ACHN (cell line): Measurements from ENCODE around the gene ALK.

Experiments
- DNase-seq: peaks from one replicate; pipeline ENCODE4 v3.0.0-alpha.2; 2015
- in situ Hi-C: cut with HindIII; loops from 2 replicates; pipeline ENCODE4 v1.10.0; 2017; ENCODE audit warnings: low sequenced_read_pairs, low pct_ligation_motif_present, low pct_unique_long_range_greater_than_20kb

Gene ALK

GRCh38 chr2:29643196-29643595, 278.2 kb downstream of the ALK start:
- in situ Hi-C loops = no loop called here
- DNase-seq = no peak

DNA sequence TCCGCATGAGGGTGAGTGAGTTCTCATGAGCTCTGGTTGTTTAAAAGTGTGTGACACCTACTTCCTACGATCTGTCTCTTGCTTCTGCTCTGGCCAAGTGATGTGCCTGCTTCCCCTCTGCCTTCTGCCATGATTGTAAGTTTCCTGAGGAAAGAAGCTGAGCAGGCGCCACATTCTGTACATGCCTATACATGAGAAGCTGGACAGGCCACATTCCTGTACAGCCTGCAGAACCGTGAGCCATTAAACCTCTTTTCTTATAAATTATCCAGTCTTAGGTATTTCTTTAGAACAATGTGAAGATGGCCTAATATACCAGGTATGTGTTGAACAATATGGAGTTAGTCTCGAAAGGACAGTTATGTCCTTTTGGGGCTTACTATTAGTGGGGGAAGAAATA, 281.0 kb downstream of the ALK start:
- in situ Hi-C loops = no loop called here
- DNase-seq = no peak

GRCh38 chr2:29638641-29639040, 282.7 kb downstream of the ALK start:
- no peak for DNase-seq
- in situ Hi-C loops = no loop called here

DNA sequence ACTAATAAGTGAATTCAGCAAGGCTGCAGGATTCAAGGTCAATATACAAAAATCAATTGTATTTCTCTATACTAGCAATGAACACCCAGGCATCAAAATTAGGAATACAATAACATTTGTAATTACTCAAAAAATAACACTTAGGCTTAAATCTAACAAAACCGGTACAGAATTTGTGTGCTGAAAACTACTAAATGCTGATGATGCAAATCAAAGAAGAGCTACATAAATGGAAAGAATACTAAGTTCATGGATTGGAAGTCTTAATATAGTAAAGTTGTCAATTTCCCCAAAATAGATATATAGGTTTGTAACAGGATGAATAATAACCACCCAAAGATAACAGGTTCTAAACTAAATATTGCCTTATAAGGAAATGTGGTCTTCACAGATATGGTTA, 286.5 kb downstream of the ALK start:
- in situ Hi-C loops = no loop called here
- no peak for DNase-seq

DNA sequence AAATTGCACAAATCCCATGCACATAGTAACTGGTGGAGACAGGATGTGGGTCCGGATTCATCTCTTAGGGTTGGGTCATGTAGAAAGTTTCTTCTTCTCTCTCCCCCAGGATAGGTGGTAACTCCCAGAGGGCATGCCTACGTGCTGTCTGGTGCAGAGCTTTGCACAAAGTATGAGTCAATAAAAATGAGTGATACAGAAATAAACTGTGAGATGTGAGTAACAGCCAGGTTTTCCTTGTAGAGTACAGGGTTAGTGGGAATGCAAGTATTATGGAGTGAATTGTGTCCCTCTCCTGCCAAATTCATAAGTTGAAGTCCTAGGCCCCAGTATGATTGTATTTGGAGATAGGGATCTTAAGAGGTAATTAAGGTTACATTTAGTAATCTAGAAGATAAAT, 289.4 kb downstream of the ALK start:
- in situ Hi-C loops = no loop called here
- no peak for DNase-seq

GRCh38 chr2:29629495-29629894, 291.9 kb downstream of the ALK start:
- DNase-seq = no peak
- in situ Hi-C loops = no loop called here

- DNase-seq = no peak
- in situ Hi-C loops = no loop called here
Observed at GRCh38 chr2:29628862-29629261, 292.5 kb downstream of the ALK start.

- no peak for DNase-seq
- in situ Hi-C loops = no loop called here
Observed at GRCh38 chr2:29628108-29628745, 293.2 kb downstream of the ALK start.

GRCh38 chr2:29627279-29627711, 294.1 kb downstream of the ALK start:
- in situ Hi-C loops = no loop called here
- DNase-seq = no peak

GRCh38 chr2:29620890-29621289, 300.5 kb downstream of the ALK start:
- no peak for DNase-seq
- in situ Hi-C loops = no loop called here

DNA sequence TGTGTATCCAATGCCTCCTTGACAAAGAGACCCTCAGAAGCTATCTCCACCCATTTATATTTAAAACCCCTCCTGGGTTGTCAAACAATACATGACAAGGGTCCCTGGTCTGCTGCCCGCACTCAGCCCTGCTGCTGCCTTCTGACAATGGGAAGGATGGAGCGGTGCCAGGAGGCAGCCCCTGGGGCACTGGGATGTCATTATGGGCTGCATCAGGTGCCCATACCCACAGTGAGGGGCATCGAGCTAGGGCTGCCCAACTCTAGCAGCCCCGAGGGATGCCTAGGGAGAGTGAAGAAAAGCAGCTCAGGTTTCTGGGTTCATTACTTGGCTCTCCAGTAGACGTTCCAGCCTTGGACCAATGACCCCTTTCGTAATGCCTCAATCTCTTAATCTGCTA, 301.7 kb downstream of the ALK start:
- in situ Hi-C loops = no loop called here

DNA sequence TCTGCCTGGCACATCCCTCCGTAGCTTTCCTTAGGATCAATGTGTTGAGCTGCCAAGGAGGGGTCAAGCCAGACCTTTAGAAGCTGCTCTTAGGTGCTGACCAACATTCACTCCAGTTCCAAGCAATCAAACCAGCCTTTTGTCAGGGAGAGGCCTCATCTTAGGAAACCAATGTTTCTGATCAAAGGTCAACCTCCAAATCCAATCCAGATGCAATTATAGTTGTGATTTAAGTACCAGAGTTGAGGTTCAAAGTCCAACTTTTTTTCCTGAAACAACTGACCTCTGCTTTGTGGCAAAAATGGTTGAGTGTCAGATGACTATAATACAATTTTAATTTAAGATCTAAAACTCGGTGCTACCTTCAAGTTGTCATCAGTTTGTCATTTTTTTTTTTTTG, 303.4 kb downstream of the ALK start:
- in situ Hi-C loops = no loop called here
- DNase-seq = no peak

More for the DNA sequence above, 301.7 kb downstream of the ALK start:
- no peak for DNase-seq

- no peak for DNase-seq
- in situ Hi-C loops = no loop called here
Observed at GRCh38 chr2:29617351-29617750, 304.0 kb downstream of the ALK start.

GRCh38 chr2:29616569-29616968, 304.8 kb downstream of the ALK start:
- DNase-seq = no peak
- in situ Hi-C loops = no loop called here

- in situ Hi-C loops = no loop called here
- DNase-seq = no peak
Observed at GRCh38 chr2:29615841-29616240, 305.5 kb downstream of the ALK start.

- in situ Hi-C loops = no loop called here
- DNase-seq = no peak
Observed at GRCh38 chr2:29615183-29615582, 306.2 kb downstream of the ALK start.

GRCh38 chr2:29614295-29614830, 307.0 kb downstream of the ALK start:
- DNase-seq = no peak
- in situ Hi-C loops = no loop called here

- in situ Hi-C loops = no loop called here
Observed at GRCh38 chr2:29613792-29614266, 307.6 kb downstream of the ALK start.

GRCh38 chr2:29613067-29613466, 308.3 kb downstream of the ALK start:
- in situ Hi-C loops = no loop called here
- DNase-seq = no peak

More at GRCh38 chr2:29613792-29614266, 307.6 kb downstream of the ALK start:
- DNase-seq = no peak

- DNase-seq = no peak
- in situ Hi-C loops = no loop called here
Observed at GRCh38 chr2:29612568-29612967, 308.8 kb downstream of the ALK start.
